WTC11 (cell line): Measurements from ENCODE around the gene YES1.

Experiments used
- NFE2L1 ChIP-seq: sonication (generic); formaldehyde crosslinking; IDR thresholded peaks from 2 replicates; pipeline ENCODE4 v1.8.1; 2023; ENCODE audit warnings: missing genetic modification reagents
- USF1 ChIP-seq: sonication (generic); formaldehyde crosslinking; IDR thresholded peaks from 2 replicates; pipeline ENCODE4 v1.8.0; 2022; ENCODE audit warnings: mild to moderate bottlenecking, missing genetic modification reagents
- TF ChIP-seq, protein P1 (sequence below): fragments of 200-600 bp; IDR thresholded peaks from 2 replicates; pipeline ENCODE4 v1.8.0; 2022; ENCODE audit warnings: antibody characterized with exemption

DNA sequence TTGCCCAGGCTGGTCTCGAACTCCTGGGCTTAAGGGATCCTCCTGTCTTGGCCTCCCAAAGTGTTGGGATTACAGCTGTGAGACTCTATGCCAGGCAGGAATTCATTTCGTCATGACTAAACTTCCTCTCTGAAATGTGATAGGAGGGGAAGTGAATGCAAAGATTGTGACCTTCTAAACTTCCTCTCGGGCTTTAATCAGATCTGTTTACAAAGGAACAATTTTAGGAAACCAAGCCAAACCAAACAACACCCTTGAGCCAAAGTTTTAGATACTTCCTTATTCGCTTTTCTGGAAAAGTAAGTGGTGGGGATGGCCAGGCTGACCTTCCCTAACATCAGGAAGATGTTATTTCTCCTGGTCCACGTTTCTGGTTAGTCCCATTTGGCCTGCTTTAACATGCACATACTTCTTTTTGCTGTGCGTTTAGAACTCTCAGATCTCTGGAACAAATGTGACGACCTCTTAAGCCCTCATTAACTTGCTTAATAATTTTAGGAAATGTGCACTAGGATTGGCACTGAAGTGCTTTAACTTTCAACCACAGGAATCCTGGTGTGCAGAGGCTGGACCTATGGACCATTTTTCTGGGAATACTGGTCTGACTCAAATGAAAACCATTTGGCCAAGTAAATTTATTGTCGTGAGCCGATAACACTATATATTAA, 33.2 kb upstream of the YES1 start:
- TF ChIP-seq, protein P1, sequence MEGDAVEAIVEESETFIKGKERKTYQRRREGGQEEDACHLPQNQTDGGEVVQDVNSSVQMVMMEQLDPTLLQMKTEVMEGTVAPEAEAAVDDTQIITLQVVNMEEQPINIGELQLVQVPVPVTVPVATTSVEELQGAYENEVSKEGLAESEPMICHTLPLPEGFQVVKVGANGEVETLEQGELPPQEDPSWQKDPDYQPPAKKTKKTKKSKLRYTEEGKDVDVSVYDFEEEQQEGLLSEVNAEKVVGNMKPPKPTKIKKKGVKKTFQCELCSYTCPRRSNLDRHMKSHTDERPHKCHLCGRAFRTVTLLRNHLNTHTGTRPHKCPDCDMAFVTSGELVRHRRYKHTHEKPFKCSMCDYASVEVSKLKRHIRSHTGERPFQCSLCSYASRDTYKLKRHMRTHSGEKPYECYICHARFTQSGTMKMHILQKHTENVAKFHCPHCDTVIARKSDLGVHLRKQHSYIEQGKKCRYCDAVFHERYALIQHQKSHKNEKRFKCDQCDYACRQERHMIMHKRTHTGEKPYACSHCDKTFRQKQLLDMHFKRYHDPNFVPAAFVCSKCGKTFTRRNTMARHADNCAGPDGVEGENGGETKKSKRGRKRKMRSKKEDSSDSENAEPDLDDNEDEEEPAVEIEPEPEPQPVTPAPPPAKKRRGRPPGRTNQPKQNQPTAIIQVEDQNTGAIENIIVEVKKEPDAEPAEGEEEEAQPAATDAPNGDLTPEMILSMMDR, result no peak
- TF ChIP-seq USF1 (CRISPR knock-in tag) (no peak), NFE2L1 (CRISPR knock-in tag) (no peak)
